GM18508 (cell line): ENCODE results near the gene MIXL1.
A peak's percentile ranks its signal among the peaks of the same experiment; 100 is the strongest.
"Not testable (repeated sequence)": the region's sequence is repeated elsewhere in the genome, so short reads cannot be mapped to it uniquely, and the experiment has no call there.

Experiments
- ATAC-seq: cut with Tn5 transposase; IDR thresholded peaks from one replicate; pipeline ENCODE4 v1.9.1; 2021; ENCODE audit warnings: moderate number of reproducible peaks; ENCODE audit not compliant: insufficient read depth, unreplicated experiment

The MIXL1 gene

GRCh38 chr1:226223157-226223785 is at the start of gene MIXL1:
MIXL1 (plus strand) TSS chr1:226223664; CDS start chr1:226223682, 18 bp downstream.
- no peak for ATAC-seq

- no peak for ATAC-seq
Measured at GRCh38 chr1:226176870-226177269, 46.6 kb upstream of the MIXL1 start.

- no peak for ATAC-seq
Measured at GRCh38 chr1:226181996-226182714, 41.3 kb upstream of the MIXL1 start.

- ATAC-seq, result no peak
Measured at GRCh38 chr1:226185141-226186036, 38.1 kb upstream of the MIXL1 start.

- ATAC-seq, result peak; percentile 78
Measured at GRCh38 chr1:226186124-226187018, 37.1 kb upstream of the MIXL1 start, which contains the start of gene ACBD3. ACBD3 (minus strand) TSS chr1:226186741; CDS start chr1:226186675, 66 bp downstream.

- no peak for ATAC-seq
Measured at GRCh38 chr1:226187019-226187322, 36.5 kb upstream of the MIXL1 start.

- ATAC-seq, result no peak
Measured at GRCh38 chr1:226187380-226187779, 36.1 kb upstream of the MIXL1 start.

- no peak for ATAC-seq
Measured at GRCh38 chr1:226195144-226195543, 28.3 kb upstream of the MIXL1 start.

GRCh38 chr1:226199971-226200370 is 23.5 kb upstream of the MIXL1 start:
- no peak for ATAC-seq

GRCh38 chr1:226201029-226201593 is 22.4 kb upstream of the MIXL1 start:
- no peak for ATAC-seq

GRCh38 chr1:226202246-226202645 is 21.2 kb upstream of the MIXL1 start:
- no peak for ATAC-seq

- not testable (repeated sequence) for ATAC-seq
Measured at GRCh38 chr1:226202666-226203065, 20.8 kb upstream of the MIXL1 start.

GRCh38 chr1:226203240-226203639 is 20.2 kb upstream of the MIXL1 start:
- ATAC-seq, result no peak

GRCh38 chr1:226203655-226204054 is 19.8 kb upstream of the MIXL1 start:
- ATAC-seq, result no peak

- no peak for ATAC-seq
Measured at GRCh38 chr1:226204198-226204597, 19.3 kb upstream of the MIXL1 start.

- no peak for ATAC-seq
Measured at GRCh38 chr1:226207048-226207447, 16.4 kb upstream of the MIXL1 start.

- ATAC-seq, result no peak
Measured at GRCh38 chr1:226209307-226210059, 14.0 kb upstream of the MIXL1 start.

GRCh38 chr1:226210571-226211176 is 12.8 kb upstream of the MIXL1 start:
- ATAC-seq, result no peak
